ENCODE data around the gene TOM1L2.
A peak's percentile ranks its signal among the peaks of the same experiment; 100 is the strongest.

TOM1L2 gene

DNA sequence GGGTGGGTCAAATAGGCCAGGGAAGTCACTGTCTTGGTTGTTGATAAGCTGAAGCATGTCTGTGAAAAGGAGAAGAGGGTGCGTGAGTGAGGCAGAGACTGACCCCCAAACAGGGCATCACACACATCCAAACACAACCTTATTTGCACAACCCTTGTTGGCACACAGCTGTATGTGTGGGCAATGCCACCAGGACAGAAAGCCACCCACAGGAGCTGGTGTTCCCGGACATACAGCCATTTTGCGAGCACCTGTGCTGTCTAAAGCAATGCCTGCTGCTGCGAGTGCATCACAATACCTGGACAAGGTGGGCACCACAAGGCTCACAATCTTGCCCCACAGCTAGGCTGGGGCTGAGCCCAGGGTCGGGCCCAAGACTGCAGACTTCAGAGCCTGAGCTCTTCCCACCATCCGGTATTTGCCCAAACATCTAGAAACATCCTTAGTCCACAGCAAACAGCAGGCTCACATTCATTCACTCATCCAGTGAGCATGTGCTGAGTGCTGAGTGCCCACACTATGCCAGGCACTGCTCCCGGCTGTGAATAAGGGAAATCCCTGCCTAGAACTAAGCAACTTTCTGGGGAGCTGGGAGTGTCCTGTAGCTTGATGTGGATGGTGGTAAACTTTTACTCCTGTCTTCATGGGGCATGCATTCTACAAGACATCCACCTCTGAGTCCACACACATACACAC is 151.6 kb downstream of the TOM1L2 start:
- DNase-seq (ENCODE audit: low read depth in 2 of 3, low spot score in 1 of 3) = no peak

DNA sequence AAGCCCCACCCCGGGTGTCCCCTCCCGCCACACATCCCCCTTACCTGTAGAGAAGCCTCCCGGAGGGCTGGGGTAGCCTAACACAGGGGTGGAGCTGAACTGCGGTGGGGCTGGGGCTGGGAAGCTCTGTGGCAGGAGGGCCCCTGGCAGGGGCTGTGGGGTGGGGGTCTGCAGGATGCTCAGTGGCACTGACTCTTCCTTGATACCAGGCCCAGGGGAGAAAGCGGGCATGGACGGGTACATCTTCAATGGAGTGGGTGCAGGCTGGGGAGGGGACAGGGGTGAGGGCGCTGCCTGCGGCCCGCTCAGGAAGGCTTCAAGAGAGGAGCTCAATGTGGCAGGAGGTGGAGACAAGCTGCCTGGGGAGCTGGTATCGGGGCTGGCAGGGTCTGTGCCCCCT is 152.2 kb downstream of the TOM1L2 start:
- no peak for DNase-seq (ENCODE audit: low read depth in 2 of 3, low spot score in 1 of 3)

- DNase-seq (ENCODE audit: low read depth in 2 of 3, low spot score in 1 of 3) = peak; percentile 70 to 80 (median 78)
Measured at GRCh38 chr17:17819561-17819995, 152.6 kb downstream of the TOM1L2 start.

DNA sequence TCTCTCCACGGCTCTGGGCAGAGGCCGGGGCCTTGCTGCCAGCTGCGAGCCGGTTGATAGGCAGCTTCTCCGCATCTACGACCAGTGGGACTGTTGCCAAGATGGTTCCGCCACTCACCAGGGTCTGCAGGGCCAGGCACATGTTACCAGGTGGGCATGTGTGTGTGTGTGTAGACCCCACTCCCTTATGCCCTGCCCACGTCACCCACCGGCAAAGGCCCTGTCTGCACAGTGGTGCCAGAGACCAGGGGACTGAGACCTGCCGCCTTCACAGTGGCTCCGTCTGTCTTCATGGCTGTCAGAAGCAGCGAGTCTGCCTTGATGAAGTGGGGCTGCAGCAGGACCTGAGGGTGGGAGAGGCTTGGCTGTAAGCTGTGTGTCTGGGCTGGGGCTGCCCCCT is 153.1 kb downstream of the TOM1L2 start:
- no peak for DNase-seq (ENCODE audit: low read depth in 2 of 3, low spot score in 1 of 3)

GRCh38 chr17:17818088-17818526 is 154.1 kb downstream of the TOM1L2 start:
- no peak for DNase-seq (ENCODE audit: low read depth in 2 of 3, low spot score in 1 of 3)

DNA sequence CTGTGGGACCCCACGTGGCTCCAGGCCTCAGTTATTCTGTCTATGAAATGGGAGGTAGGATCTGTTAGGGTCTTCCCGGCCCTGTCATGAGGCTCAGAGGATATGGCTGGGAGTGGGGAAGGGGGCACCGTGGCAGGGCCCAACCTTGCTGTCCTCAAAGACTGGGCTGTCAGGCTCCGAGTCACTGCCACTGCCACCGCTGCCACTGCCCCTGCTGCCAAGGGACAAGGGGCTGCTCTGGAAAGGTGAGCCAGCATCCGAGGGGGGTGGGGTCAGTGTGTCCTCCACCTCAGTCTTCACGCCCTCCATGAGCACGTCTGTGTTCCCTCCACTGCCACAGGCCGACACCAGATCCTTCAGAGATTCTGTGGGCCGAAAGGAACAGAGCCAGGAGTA is 154.7 kb downstream of the TOM1L2 start:
- no peak for DNase-seq (ENCODE audit: low read depth in 2 of 3, low spot score in 1 of 3)

DNA sequence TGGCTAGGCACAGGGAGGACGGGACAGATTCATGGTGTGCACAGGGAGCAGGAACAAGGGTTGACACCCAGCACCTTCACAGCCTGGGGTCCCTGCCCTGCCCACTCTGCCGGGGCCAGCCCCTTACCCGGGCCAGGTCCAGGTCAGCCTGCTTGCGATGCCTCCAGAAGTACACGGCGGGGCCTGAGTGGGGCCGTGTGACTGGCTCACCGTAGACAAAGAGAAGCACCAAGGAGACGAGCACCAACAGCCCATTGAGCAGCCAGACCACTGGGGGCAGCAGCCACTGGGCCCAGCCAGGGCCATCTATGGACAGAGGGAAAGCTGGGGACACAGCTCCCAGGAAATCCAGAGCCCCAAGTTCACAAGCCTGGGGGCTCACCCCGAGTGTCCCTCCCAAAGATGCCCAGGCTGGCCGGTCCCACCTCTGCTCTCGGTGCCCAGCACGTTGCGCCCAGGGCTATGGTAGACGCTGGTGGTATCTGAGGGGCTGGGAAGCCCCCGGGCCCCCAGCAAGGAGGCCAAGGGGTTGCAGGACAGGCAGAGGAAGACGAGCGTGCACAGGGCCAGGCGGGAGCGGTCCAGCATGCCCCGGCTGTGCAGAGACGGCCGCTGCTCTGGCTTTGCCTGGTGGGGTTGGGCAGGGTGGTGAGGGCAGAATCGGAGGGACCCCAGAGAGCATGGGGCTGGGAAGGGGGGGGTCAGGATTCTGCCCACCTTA is 155.2 kb downstream of the TOM1L2 start:
- DNase-seq (ENCODE audit: low read depth in 2 of 3, low spot score in 1 of 3) = no peak

DNA sequence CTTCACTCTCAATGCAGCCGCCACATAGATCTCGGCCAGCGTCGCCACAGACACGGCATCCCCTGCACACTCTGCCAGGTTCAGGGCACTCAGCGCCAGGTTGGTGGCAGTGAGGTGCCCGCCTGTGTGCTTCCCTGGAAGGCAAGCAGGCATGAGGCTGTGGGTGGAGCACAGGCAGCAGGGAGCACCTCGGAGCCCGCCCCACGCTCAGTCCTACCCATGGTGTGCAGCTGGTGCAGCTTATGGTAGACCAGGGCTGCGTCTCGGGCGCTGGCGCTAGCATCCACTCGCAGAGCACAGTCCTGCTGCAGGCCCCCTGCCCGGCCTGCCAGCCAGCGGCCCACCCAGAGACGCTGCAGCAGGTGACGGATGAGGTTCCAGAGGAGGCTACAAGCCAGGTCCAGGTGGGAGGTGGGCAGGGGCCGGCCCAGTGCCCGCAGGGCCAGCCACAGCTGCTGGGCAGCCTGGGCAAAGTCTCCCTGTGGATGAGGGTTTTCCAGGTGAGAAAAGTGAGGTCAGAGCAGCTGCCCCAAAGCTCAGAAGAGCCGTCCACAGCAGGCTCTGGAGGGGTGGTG is 155.9 kb downstream of the TOM1L2 start:
- no peak for DNase-seq (ENCODE audit: low read depth in 2 of 3, low spot score in 1 of 3)

- DNase-seq (ENCODE audit: low read depth in 2 of 3, low spot score in 1 of 3) = no peak
Measured at GRCh38 chr17:17815436-17816200, 156.6 kb downstream of the TOM1L2 start.

- DNase-seq (ENCODE audit: low read depth in 2 of 3, low spot score in 1 of 3) = no peak
Measured at GRCh38 chr17:17815062-17815406, 157.2 kb downstream of the TOM1L2 start.

- no peak for DNase-seq (ENCODE audit: low read depth in 2 of 3, low spot score in 1 of 3)
Measured at GRCh38 chr17:17814162-17815061, 157.8 kb downstream of the TOM1L2 start.

- DNase-seq (ENCODE audit: low read depth in 2 of 3, low spot score in 1 of 3) = no peak
Measured at GRCh38 chr17:17813725-17814095, 158.5 kb downstream of the TOM1L2 start.

- DNase-seq (ENCODE audit: low read depth in 2 of 3, low spot score in 1 of 3) = no peak
Measured at GRCh38 chr17:17813055-17813724, 159.0 kb downstream of the TOM1L2 start.

- peak in 2 of 3 donors; percentile 42 to 58 for DNase-seq (ENCODE audit: low read depth in 2 of 3, low spot score in 1 of 3)
Measured at GRCh38 chr17:17812211-17813054, 159.8 kb downstream of the TOM1L2 start.

GRCh38 chr17:17811381-17812210 is 160.6 kb downstream of the TOM1L2 start:
- no peak for DNase-seq (ENCODE audit: low read depth in 2 of 3, low spot score in 1 of 3)

GRCh38 chr17:17810895-17811248 is 161.3 kb downstream of the TOM1L2 start:
- DNase-seq (ENCODE audit: low read depth in 2 of 3, low spot score in 1 of 3) = no peak

DNA sequence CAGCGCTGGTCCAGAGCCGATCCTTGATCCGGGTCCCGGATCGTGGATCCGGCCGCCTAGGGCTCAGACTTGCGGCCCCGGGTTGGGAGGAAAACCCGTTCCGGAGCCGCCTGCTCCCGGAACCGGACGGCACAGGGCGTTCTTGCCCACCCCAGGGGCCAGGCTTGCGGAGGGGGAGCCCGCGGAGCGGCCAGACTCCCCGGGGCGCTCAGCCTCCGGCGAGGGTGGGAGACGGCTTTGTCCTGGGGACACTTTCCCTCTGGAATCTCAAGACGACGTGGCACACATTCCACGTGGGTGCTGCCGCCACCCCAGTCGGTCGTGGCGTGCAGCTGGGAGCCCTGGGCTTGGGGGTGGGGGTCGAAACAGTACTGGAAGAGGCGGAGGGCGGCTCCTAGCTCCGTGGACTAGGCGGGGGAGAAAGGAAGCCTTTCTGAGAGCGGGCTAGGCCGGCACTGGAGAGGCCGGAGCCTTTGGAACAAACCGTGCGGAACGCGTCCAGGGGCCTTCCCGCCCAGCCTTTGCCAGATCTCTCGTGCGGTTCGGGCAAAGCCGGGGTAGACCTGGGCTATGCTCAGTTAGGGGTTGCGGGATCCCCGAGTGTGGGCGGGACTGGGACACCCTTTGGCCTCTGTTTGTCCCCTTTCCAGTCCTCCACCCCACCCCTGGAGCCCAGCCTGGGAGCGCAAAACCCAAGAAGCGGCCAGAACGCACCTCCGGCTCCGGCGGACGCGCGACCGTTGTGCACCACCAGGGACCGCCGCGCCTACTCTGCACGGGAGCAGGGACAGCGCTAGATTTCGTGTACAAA is 161.9 kb downstream of the TOM1L2 start:
- DNase-seq (ENCODE audit: low read depth in 2 of 3, low spot score in 1 of 3) = no peak

Data from stimulated activated CD4-positive, alpha-beta T cell treated with anti-CD3 and anti-CD28 coated beads, Interleukin-12 subunit alpha, Interleukin-12 subunit beta, amount 100 ng/mL, for 48 hours (primary cell).